ENCODE measurements around the gene SPPL2C. TPM values are rescaled to one million over a fixed set of nuclear protein-coding genes. Genes with fewer than 3 reads are reported as not detected.

The SPPL2C gene
- total RNA-seq, 4 donors from 2014 or later, result not detected

GRCh38 chr17:45871718-45872117 lies 27.0 kb downstream of the SPPL2C start:
- no peak for TF ChIP-seq CTCF (IDR thresholded peaks at IDR 0.05)
- DNase-seq (ENCODE audit: low spot score) (no peak), ATAC-seq (ENCODE audit: low FRiP score) (no peak)

- no peak for ATAC-seq (ENCODE audit: low FRiP score)
- no peak for DNase-seq (ENCODE audit: low spot score)
- TF ChIP-seq CTCF (IDR thresholded peaks at IDR 0.05), result no peak
Observed at GRCh38 chr17:45873728-45874127, 29.0 kb downstream of the SPPL2C start.

GRCh38 chr17:45874151-45874550 lies 29.5 kb downstream of the SPPL2C start:
- no peak for DNase-seq (ENCODE audit: low spot score)
- no peak for TF ChIP-seq CTCF (IDR thresholded peaks at IDR 0.05)
- no peak for ATAC-seq (ENCODE audit: low FRiP score)

GRCh38 chr17:45876539-45876938 lies 31.9 kb downstream of the SPPL2C start:
- TF ChIP-seq CTCF (IDR thresholded peaks at IDR 0.05), result no peak
- ATAC-seq (ENCODE audit: low FRiP score) (no peak), DNase-seq (ENCODE audit: low spot score) (no peak)

- no peak for DNase-seq (ENCODE audit: low spot score)
- no peak for TF ChIP-seq CTCF (IDR thresholded peaks at IDR 0.05)
- ATAC-seq (ENCODE audit: low FRiP score), result no peak
Observed at GRCh38 chr17:45877467-45877866, 32.8 kb downstream of the SPPL2C start.

GRCh38 chr17:45883063-45883462 lies 38.4 kb downstream of the SPPL2C start:
- ATAC-seq (ENCODE audit: low FRiP score) (no peak), DNase-seq (ENCODE audit: low spot score) (no peak)
- no peak for TF ChIP-seq CTCF (IDR thresholded peaks at IDR 0.05)

- no peak for TF ChIP-seq CTCF (IDR thresholded peaks at IDR 0.05)
- no peak for DNase-seq (ENCODE audit: low spot score)
- no peak for ATAC-seq (ENCODE audit: low FRiP score)
Observed at GRCh38 chr17:45886852-45887251, 42.2 kb downstream of the SPPL2C start.

All from omental fat pad (tissue), 4 donors.